ENCODE measurements around the gene CDCA7. TPM values are rescaled to one million over a fixed set of nuclear protein-coding genes. Genes with fewer than 3 reads are reported as not detected.
"Not testable (repeated sequence)": the region's sequence is repeated elsewhere in the genome, so short reads cannot be mapped to it uniquely, and the experiment has no call there.

The CDCA7 gene
- total RNA-seq, 2 experiments from 2014 or later: 88.5 to 91.7 TPM

GRCh38 chr2:173323371-173323770, 31.3 kb upstream of the CDCA7 start:
- Mint-ChIP-seq H3K4me3 (no peak overlapping the region), H3K27ac (no peak overlapping the region), H3K36me3 (ENCODE audit: low read depth) (no peaks in the 10 kb centered on the region), H3K27me3 (peaks cover 4% of the 10 kb centered on the region), H3K9me3 (peaks cover 16% of the 10 kb centered on the region), H3K4me1 (ENCODE audit: low read depth) (no peaks in the 10 kb centered on the region)
- ChIA-PET POLR2A (interaction anchor here (0.6 kb wide), 1 partner anchor 22 kb away, joined by 4 read pairs; no protein-coding TSS in a partner anchor), CTCF (no interaction called here)
- no peak for TF ChIP-seq CTCF (IDR thresholded peaks at IDR 0.05)
- DNase-seq (no peak), ATAC-seq (no peak)
- intact Hi-C loops (cut with micrococcal nuclease): no loop called here

GRCh38 chr2:173326806-173327205, 27.9 kb upstream of the CDCA7 start:
- Mint-ChIP-seq H3K9me3 (peaks cover 24% of the 10 kb centered on the region), H3K27me3 (peaks cover 6% of the 10 kb centered on the region), H3K4me3 (no peak overlapping the region), H3K36me3 (ENCODE audit: low read depth) (no peaks in the 10 kb centered on the region), H3K4me1 (ENCODE audit: low read depth) (no peaks in the 10 kb centered on the region), H3K27ac (no peak overlapping the region)
- TF ChIP-seq CTCF (IDR thresholded peaks at IDR 0.05): no peak
- DNase-seq (no peak), ATAC-seq (no peak)
- ChIA-PET CTCF (no interaction called here), POLR2A (no interaction called here)
- intact Hi-C loops (cut with micrococcal nuclease): no loop called here

GRCh38 chr2:173327421-173327820, 27.3 kb upstream of the CDCA7 start:
- no peak overlapping the region for H3K27ac Mint-ChIP-seq
- DNase-seq: no peak
- H3K9me3 Mint-ChIP-seq: peaks cover 25% of the 10 kb centered on the region
- ChIA-PET CTCF (interaction anchor here (1.0 kb wide), 1 partner anchor 117 kb away, joined by 3 read pairs; no protein-coding TSS in a partner anchor), POLR2A (no interaction called here)
- no peaks in the 10 kb centered on the region for H3K4me1 Mint-ChIP-seq (ENCODE audit: low read depth)
- no peak for TF ChIP-seq CTCF (IDR thresholded peaks at IDR 0.05)
- H3K36me3 Mint-ChIP-seq (ENCODE audit: low read depth): no peaks in the 10 kb centered on the region
- H3K4me3 Mint-ChIP-seq: no peak overlapping the region
- peaks cover 6% of the 10 kb centered on the region for H3K27me3 Mint-ChIP-seq
- intact Hi-C loops (cut with micrococcal nuclease): no loop called here
- ATAC-seq: no peak

- POLR2A ChIA-PET; H3K27ac Mint-ChIP-seq; H3K36me3 Mint-ChIP-seq (ENCODE audit: low read depth); ATAC-seq; H3K4me3 Mint-ChIP-seq; CTCF ChIA-PET; H3K4me1 Mint-ChIP-seq (ENCODE audit: low read depth); intact Hi-C loops (cut with micrococcal nuclease); H3K27me3 Mint-ChIP-seq; DNase-seq: not testable (repeated sequence)
- H3K9me3 Mint-ChIP-seq: peaks cover 22% of the 10 kb centered on the region
These were observed 21.7 kb upstream of the CDCA7 start for GRCh38 chr2:173333003-173333402.

GRCh38 chr2:173339807-173340206, 14.9 kb upstream of the CDCA7 start:
- CTCF ChIA-PET: no interaction called here
- no peak for ATAC-seq
- POLR2A ChIA-PET: no interaction called here
- peaks cover 9% of the 10 kb centered on the region for H3K27me3 Mint-ChIP-seq
- no peak for DNase-seq
- H3K9me3 Mint-ChIP-seq: no peaks in the 10 kb centered on the region
- intact Hi-C loops (cut with micrococcal nuclease): no loop called here
- no peaks in the 10 kb centered on the region for H3K4me1 Mint-ChIP-seq (ENCODE audit: low read depth)
- no peak for TF ChIP-seq CTCF (IDR thresholded peaks at IDR 0.05)
- H3K36me3 Mint-ChIP-seq (ENCODE audit: low read depth): no peaks in the 10 kb centered on the region
- H3K4me3 Mint-ChIP-seq: no peak overlapping the region
- H3K27ac Mint-ChIP-seq: no peak overlapping the region

GRCh38 chr2:173343921-173344320, 10.8 kb upstream of the CDCA7 start:
- peaks cover 3% of the 10 kb centered on the region for H3K27me3 Mint-ChIP-seq
- H3K27ac Mint-ChIP-seq: no peak overlapping the region
- no peak for ATAC-seq
- ChIA-PET CTCF (interaction anchor here (0.6 kb wide), 1 partner anchor 8 kb away, joined by 3 read pairs; no protein-coding TSS in a partner anchor), POLR2A (interaction anchor here (0.6 kb wide), 1 partner anchor 35 kb away, joined by 3 read pairs; no protein-coding TSS in a partner anchor)
- intact Hi-C loops (cut with micrococcal nuclease): no loop called here
- peaks cover 11% of the 10 kb centered on the region for H3K9me3 Mint-ChIP-seq
- H3K4me3 Mint-ChIP-seq: no peak overlapping the region
- no peak for DNase-seq
- TF ChIP-seq CTCF (IDR thresholded peaks at IDR 0.05): no peak
- H3K36me3 Mint-ChIP-seq (ENCODE audit: low read depth): peaks cover 3% of the 10 kb centered on the region
- no peaks in the 10 kb centered on the region for H3K4me1 Mint-ChIP-seq (ENCODE audit: low read depth)
